Activated CD4-positive, alpha-beta T cell treated with anti-CD3 and anti-CD28 coated beads, Interleukin-2, amount 50 U/mL, for 4 hours (primary cell): ENCODE results near the gene WDR45B.

ENCODE experiments used
- DNase-seq, 2 experiments: peaks; one replicate each; pipeline ENCODE4 v3.0.0-alpha.2; 2020

The WDR45B gene

GRCh38 chr17:82675476-82676245, 27.4 kb upstream of the WDR45B start:
- no peak for DNase-seq

- DNase-seq, result no peak
Measured at GRCh38 chr17:82674656-82675475, 26.6 kb upstream of the WDR45B start.

GRCh38 chr17:82670661-82671450, 22.6 kb upstream of the WDR45B start:
- no peak for DNase-seq

- peak; percentile 13 to 15 for DNase-seq
Measured at GRCh38 chr17:82668631-82669099, 20.4 kb upstream of the WDR45B start.

DNA sequence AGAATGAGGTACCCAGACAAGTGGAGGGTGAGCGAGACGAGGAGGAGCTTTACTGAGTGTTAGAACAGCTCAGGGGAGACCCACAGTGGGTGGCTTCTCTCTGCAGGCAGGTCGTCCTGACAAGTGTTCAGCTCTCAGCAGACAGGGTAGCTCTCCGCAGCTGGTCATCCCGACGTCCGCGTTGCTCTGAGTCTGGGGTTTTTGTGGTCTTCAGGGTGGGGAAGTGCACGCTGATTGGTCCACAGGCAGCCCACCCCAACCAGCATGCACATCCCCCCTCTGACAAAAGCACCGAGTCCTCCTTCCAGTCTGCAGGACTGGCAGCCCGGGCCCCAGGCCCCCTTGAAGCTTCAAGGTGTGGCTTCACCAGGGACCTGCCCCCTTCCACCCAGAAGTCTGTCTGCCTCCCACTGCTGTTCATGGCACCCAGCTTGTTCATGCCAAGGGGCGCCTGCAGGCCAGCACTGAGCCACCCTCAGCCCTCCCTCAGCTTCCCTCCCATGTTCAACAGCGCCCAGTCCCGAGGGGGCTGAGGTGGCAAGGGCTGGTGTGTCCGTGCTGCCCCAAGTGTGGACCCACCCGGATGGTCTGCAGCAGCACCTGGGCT, 19.9 kb upstream of the WDR45B start:
- no peak for DNase-seq

- no peak for DNase-seq
Measured at GRCh38 chr17:82667668-82668000, 19.4 kb upstream of the WDR45B start.

GRCh38 chr17:82666931-82667667, 18.9 kb upstream of the WDR45B start:
- DNase-seq, result no peak

DNA sequence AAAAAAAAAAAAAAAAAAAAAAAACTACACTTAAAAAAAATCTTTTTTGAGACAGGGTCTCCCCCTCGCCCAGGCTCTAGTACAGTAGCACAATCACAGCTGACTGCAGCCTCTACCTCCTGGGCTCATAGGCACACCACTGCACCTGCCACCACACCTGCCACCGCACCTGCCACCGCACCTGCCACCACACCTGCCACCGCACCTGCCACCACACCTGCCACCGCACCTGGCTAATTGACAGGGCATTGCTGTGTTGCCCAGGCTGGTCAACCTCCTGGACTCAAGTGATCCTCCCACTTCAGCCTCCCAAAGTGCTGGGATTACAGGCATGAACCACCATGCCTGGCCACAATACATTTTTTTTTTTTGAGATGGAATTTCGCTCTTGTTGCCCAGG, 17.6 kb upstream of the WDR45B start:
- no peak for DNase-seq

- DNase-seq, result no peak
Measured at GRCh38 chr17:82665217-82665616, 17.0 kb upstream of the WDR45B start.

DNA sequence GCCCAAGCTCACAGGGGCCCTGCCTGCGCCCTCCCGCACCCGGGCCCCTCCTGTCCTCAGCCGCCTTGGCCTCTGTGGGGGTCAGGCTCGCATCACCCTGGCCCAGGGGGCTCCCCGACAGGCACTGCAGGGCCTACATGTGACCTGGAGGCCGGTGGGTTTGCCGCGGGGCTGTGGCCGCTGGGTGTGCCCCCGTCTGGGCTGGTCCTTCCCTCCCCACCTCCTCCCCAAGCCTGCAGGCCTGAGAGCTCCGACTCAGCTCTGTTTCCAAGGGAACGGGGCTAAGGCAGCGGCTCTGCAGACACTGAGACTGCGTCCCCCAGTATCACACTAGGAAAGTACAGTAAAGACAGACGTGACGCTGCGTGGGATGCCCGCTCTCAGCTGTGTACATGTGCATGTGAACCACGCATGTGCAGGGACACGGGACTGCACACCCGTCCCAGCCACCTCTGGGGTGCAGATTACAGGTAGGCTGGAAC, 16.5 kb upstream of the WDR45B start:
- no peak for DNase-seq

DNA sequence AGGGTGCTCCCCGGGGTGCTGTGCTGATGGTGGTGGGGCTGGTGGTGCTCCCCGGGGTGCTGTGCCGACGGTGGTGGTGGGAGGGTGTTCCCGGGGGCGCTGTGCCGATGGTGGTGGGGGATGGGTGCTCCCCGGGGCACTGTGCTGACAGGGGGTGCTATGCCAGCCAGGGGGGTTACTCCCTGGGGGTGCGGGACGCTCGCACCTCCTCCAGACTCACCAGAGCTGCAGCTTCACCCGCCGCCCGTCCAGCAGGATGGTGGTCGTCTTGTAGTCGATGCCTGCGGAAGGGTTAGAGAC, 16.0 kb upstream of the WDR45B start:
- DNase-seq, result no peak

DNA sequence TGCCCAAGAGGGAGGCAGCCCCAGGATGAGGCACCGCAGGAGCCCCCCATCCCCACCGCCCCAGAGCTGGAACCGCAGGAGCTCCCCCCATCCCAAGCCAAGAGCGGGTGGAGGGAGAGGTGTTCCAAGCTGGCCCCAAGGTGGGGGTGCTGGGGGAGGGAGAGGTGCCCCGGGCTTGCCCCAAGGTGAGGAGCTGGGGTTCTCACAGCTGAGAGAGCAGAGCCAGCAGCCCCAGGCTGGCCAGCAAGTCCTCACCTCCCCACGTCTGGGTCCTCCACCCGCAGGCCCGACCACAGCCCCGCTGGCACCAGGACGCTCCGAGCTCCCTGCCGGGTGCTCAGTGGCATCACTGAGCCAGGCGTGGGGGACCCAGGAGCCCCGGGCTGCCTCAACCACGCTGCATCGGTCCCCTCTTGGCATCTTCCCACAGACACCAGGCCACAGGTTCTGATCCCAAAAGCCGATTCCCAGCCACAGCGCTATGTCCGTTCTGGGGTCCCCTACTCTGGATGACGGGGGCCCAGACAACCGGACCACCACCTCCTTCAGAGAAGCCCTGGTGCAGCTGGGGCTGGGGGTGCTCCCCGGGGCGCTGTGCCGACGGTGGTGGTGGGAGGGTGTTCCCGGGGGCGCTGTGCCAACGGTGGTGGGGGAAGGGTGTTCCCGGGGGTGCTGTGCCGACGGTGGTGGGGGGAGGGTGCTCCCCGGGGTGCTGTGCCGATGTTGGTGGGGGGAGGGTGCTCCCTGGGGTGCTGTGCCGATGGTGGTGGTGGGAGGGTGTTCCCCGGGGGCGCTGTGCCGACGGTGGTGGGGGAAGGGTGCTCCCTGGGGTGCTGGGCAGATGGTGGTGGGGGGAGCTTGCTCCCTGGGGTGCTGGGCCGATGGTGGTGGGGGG, 15.4 kb upstream of the WDR45B start:
- DNase-seq, result no peak

GRCh38 chr17:82662711-82663261, 14.5 kb upstream of the WDR45B start:
- no peak for DNase-seq

DNA sequence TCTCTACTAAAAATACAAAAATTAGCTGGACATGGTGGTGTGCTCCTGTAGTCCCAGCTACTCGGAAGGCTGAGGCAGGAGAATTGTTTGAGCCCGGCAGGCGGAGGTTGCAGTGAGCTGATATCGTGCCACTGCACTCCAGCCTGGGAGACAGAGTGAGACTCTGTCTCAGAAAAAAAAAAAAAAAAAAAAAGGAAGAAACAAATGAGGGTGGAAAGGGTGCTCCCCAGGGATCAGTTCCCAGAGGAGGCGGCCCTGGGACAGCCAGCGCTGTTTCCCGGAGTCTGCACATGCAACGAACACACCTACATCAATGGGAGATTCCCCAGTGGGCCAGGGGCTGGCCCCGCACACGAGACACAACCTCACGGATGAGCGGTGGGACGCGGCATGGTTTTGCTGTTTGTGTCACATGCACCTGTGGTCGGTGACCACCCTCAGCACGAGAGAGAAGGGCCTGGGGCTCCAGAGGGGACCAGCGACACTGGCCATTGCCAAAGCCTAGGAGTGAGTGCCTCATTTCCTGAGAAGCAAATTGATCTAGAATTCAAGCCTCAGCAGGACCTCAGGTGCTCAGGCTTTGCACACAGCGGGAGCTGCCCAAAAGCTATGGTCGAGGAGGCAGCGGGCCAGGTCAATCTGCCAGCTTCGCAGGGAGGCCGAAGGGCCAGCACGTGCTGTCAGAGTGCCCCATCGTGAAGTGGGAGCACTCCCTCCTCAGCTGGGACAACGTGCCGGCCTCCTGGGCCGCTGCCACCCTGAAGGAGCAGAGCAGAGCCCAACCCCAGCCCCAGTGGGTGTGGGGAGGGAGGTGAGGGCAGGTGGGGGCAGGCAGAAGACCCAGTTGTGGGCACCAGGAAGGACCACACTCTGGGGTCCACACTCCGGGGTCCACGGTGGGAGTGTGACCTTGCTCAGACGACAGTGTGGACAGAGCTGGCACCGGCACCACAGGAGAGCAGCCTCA, 13.8 kb upstream of the WDR45B start:
- DNase-seq, result no peak

GRCh38 chr17:82659886-82660285, 11.6 kb upstream of the WDR45B start:
- DNase-seq, result no peak

- no peak for DNase-seq
Measured at GRCh38 chr17:82658796-82659452, 10.7 kb upstream of the WDR45B start.

DNA sequence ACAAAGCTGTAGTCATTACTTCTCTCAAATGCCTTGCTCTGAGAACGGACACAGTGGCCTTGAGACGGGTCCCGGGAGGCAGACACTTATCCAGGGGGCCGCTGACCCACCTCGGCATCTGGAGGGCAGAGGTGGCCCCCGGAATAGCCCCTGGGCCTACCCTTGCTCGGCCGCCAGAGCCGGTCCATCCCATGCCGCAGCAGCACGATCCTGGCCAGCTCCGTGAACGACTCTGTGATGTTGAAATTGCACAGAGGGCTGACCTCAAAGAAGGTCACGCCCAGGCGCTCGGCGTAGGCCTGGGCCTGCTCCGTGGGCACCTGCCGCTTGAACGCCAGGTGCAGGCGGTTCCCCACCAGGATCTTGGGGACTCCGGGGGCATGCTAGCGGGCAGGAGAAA, 10.1 kb upstream of the WDR45B start:
- DNase-seq, result no peak

GRCh38 chr17:82657926-82658325, 9.7 kb upstream of the WDR45B start:
- DNase-seq, result no peak

GRCh38 chr17:82656266-82656665, 8.0 kb upstream of the WDR45B start:
- DNase-seq, result no peak
